AG09319 (cell line): ENCODE measurements around the gene DBNDD1.

Experiments used
- DNase-seq: peaks from one replicate; pipeline ENCODE4 v3.0.0-alpha.2; 2010; ENCODE audit warnings: low read depth; ENCODE audit errors: extremely low read depth
- TF ChIP-seq, protein P1 (sequence below): IDR thresholded peaks from 2 replicates; pipeline ENCODE4 v1.5.1; 2011; ENCODE audit warnings: low read depth, mild to moderate bottlenecking, inconsistent platforms, low read length, moderate library complexity

The DBNDD1 gene

DNA sequence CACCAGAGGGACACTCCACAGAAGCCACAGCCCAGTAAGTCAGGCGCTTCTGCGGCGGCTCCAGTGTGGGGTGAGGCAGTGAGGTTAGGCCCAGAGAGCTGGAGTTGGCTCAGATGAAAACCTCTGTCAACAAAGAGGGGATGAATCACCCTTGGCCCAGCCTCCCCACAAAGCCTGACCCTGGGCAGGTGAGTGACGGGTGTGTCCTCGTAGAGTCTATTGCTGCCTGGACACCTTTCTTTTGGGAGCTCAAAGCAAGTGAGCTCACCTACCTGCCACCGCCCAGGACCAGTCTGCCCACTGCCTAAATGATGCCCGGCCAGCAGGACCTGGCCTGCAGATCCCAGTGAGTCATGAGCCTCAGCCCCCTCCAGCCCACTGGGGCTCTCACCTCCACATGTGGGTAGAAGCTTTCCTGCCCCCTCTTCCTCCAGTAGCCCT, 24.9 kb upstream of the DBNDD1 start:
- DNase-seq: no peak
- TF ChIP-seq, protein P1, sequence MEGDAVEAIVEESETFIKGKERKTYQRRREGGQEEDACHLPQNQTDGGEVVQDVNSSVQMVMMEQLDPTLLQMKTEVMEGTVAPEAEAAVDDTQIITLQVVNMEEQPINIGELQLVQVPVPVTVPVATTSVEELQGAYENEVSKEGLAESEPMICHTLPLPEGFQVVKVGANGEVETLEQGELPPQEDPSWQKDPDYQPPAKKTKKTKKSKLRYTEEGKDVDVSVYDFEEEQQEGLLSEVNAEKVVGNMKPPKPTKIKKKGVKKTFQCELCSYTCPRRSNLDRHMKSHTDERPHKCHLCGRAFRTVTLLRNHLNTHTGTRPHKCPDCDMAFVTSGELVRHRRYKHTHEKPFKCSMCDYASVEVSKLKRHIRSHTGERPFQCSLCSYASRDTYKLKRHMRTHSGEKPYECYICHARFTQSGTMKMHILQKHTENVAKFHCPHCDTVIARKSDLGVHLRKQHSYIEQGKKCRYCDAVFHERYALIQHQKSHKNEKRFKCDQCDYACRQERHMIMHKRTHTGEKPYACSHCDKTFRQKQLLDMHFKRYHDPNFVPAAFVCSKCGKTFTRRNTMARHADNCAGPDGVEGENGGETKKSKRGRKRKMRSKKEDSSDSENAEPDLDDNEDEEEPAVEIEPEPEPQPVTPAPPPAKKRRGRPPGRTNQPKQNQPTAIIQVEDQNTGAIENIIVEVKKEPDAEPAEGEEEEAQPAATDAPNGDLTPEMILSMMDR: no peak

- DNase-seq: no peak
- TF ChIP-seq, protein P1: no peak
These were observed 24.3 kb upstream of the DBNDD1 start for GRCh38 chr16:90043526-90043925.

- TF ChIP-seq, protein P1: no peak
- no peak for DNase-seq
These were observed 23.8 kb upstream of the DBNDD1 start for GRCh38 chr16:90042946-90043514.

DNA sequence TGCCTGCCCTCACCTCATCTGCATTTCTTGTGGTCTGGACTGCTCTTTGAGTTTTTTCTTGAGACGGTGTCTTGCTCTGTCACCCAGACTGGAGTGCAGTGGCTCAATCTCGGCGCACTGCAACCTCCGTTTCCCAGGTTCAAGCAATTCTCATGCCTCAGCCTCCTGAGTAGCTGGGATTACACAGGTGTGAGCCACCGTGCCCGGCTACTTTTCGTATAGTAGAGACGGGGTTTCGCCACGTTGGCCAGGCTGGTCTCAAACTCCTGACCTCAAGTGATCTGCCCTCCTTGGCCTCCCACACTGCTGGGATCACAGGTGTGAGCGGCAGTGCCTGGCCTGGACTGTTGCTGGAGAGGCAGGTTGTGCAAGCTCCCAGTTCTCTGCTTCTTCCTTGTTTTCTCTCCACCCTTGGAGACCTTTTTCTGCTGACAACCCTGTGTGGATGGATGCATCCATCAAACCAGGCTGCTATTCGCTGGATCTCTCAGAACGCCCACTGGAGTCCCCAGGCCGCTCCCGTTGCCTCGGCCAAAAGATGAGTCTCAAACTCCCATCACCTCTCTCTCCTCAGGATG, 22.7 kb upstream of the DBNDD1 start:
- TF ChIP-seq, protein P1: no peak
- no peak for DNase-seq

GRCh38 chr16:90040152-90041023, 21.1 kb upstream of the DBNDD1 start:
- DNase-seq: no peak
- TF ChIP-seq, protein P1: no peak

- TF ChIP-seq, protein P1: no peak
- DNase-seq: no peak
These were observed 18.0 kb upstream of the DBNDD1 start for GRCh38 chr16:90037276-90037675.

DNA sequence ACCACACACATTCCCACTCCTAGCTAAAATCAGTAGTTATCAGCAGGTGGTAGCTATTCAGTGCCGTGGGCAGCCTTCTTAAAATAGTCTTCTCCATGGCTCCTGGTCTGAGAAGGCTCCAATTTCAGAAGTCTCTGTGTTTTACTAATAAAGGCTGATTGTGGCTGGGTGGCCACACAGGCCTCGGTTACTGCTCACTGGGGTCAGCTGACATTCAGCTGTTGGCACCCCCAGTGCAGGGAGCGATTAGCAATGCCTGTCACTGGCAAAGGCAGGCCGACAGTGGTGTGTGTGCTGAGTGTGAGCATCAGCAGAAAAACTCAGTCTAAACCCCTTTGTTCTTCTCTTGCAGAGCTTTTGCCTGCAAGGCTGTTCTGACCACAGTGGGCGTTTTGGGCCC, 16.6 kb upstream of the DBNDD1 start:
- TF ChIP-seq, protein P1: no peak
- DNase-seq: no peak
